Astrocyte (in vitro differentiated cells and primary cell): ENCODE measurements around the gene ZBTB6.

Experiments used
- EZH2 ChIP-seq: IDR thresholded peaks from 2 replicates; pipeline ENCODE4 v1.6.1; 2012; ENCODE audit warnings: mild to moderate bottlenecking, low read length, inconsistent platforms; ENCODE audit not compliant: insufficient read depth
- TF ChIP-seq, protein P1 (sequence below): IDR thresholded peaks from 2 replicates; pipeline ENCODE4 v1.5.1; 2011; ENCODE audit warnings: low read depth, mild to moderate bottlenecking, inconsistent platforms, low read length, moderate library complexity; ENCODE audit not compliant: insufficient read depth

DNA sequence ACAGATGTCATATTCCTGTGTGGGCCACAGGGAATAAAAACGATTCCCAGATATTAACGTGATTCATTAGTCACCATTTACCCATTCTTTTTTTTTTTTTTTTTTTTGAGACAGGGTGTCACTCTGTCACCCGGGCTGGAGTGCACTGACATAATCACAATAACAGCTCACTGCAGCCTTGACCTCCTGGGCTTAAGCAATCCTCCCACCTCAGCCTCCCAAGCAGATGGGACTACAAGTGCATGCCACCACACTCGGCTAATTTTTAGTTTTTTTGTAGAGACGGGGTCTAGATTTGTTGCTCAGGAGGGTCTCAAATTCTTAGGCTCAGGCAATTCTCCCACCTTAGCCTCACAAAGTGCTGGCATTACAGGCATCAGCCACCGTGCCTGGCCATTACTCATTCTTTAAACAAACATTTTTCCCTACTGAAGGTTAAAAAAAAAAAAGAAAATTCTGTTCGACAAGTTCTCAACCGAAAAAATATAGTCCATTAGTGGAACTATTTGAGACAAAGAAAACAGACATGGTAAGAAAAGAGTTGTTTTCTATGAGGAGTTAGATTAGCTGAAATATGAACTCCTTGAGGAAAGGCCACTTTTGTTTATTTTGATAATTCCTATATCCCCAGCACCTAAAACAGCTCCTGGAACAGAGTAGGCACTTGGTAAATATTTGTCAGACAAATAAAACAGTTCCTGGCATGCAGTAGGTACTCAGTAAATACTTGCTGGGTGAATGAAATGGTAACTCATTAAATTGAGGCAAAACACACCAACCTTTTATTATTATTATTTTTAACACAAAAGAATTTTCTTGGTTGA, 52.6 kb downstream of the ZBTB6 start:
- TF ChIP-seq, protein P1, sequence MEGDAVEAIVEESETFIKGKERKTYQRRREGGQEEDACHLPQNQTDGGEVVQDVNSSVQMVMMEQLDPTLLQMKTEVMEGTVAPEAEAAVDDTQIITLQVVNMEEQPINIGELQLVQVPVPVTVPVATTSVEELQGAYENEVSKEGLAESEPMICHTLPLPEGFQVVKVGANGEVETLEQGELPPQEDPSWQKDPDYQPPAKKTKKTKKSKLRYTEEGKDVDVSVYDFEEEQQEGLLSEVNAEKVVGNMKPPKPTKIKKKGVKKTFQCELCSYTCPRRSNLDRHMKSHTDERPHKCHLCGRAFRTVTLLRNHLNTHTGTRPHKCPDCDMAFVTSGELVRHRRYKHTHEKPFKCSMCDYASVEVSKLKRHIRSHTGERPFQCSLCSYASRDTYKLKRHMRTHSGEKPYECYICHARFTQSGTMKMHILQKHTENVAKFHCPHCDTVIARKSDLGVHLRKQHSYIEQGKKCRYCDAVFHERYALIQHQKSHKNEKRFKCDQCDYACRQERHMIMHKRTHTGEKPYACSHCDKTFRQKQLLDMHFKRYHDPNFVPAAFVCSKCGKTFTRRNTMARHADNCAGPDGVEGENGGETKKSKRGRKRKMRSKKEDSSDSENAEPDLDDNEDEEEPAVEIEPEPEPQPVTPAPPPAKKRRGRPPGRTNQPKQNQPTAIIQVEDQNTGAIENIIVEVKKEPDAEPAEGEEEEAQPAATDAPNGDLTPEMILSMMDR: no peak
- no peak for TF ChIP-seq EZH2
